Measurements from ENCODE around the gene EGLN2.
"Not testable (repeated sequence)": the region's sequence is repeated elsewhere in the genome, so short reads cannot be mapped to it uniquely, and the experiment has no call there.

Gene EGLN2

GRCh38 chr19:40798683-40799557, at the start of gene EGLN2:
Gene EGLN2 (plus strand): TSS chr19:40799191. CDS start chr19:40800573, 1,382 bp downstream.
- DNase-seq (ENCODE audit: low read depth in 3 of 3, low spot score in 1 of 3): peak; percentile 100

- peak; percentile 93 to 99 (median 99) for DNase-seq (ENCODE audit: low read depth in 3 of 3, low spot score in 1 of 3)
Observed at GRCh38 chr19:40750058-40750873, 48.7 kb upstream of the EGLN2 start, which contains the start of gene ACTMAP. Gene ACTMAP (minus strand): TSS chr19:40750477. CDS start chr19:40749803, 674 bp downstream.

- DNase-seq (ENCODE audit: low read depth in 3 of 3, low spot score in 1 of 3): peak; percentile 84 to 88 (median 85)
Observed at GRCh38 chr19:40750874-40751537, 48.0 kb upstream of the EGLN2 start, which contains the start of gene SNRPA. Gene SNRPA (plus strand): TSS chr19:40751203. CDS start chr19:40751409, 206 bp downstream.

- DNase-seq (ENCODE audit: low read depth in 3 of 3, low spot score in 1 of 3): no peak
Observed at GRCh38 chr19:40752257-40752781, 46.7 kb upstream of the EGLN2 start.

- DNase-seq (ENCODE audit: low read depth in 3 of 3, low spot score in 1 of 3): peak in 1 of 3 donors; percentile 37
Observed at GRCh38 chr19:40754611-40755247, 44.3 kb upstream of the EGLN2 start.

- DNase-seq (ENCODE audit: low read depth in 3 of 3, low spot score in 1 of 3): no peak
Observed at GRCh38 chr19:40755248-40755624, 43.8 kb upstream of the EGLN2 start.

- no peak for DNase-seq (ENCODE audit: low read depth in 3 of 3, low spot score in 1 of 3)
Observed at GRCh38 chr19:40755791-40756190, 43.2 kb upstream of the EGLN2 start.

- DNase-seq (ENCODE audit: low read depth in 3 of 3, low spot score in 1 of 3): no peak
Observed at GRCh38 chr19:40756502-40757110, 42.4 kb upstream of the EGLN2 start.

- no peak for DNase-seq (ENCODE audit: low read depth in 3 of 3, low spot score in 1 of 3)
Observed at GRCh38 chr19:40758491-40758890, 40.5 kb upstream of the EGLN2 start.

- DNase-seq (ENCODE audit: low read depth in 3 of 3, low spot score in 1 of 3): no peak
Observed at GRCh38 chr19:40759352-40759751, 39.6 kb upstream of the EGLN2 start.

GRCh38 chr19:40762754-40763470, 36.1 kb upstream of the EGLN2 start:
- no peak for DNase-seq (ENCODE audit: low read depth in 3 of 3, low spot score in 1 of 3)

GRCh38 chr19:40763526-40763925, 35.5 kb upstream of the EGLN2 start:
- DNase-seq (ENCODE audit: low read depth in 3 of 3, low spot score in 1 of 3): no peak

GRCh38 chr19:40763963-40764362, 35.0 kb upstream of the EGLN2 start:
- DNase-seq (ENCODE audit: low read depth in 3 of 3, low spot score in 1 of 3): no peak

- DNase-seq (ENCODE audit: low read depth in 3 of 3, low spot score in 1 of 3): not testable (repeated sequence)
Observed at GRCh38 chr19:40766385-40766784, 32.6 kb upstream of the EGLN2 start.

GRCh38 chr19:40768869-40769268, 30.1 kb upstream of the EGLN2 start:
- DNase-seq (ENCODE audit: low read depth in 3 of 3, low spot score in 1 of 3): no peak

GRCh38 chr19:40771101-40771862, 27.7 kb upstream of the EGLN2 start:
- DNase-seq (ENCODE audit: low read depth in 3 of 3, low spot score in 1 of 3): not testable (repeated sequence)

GRCh38 chr19:40774916-40775631, 23.9 kb upstream of the EGLN2 start, which contains the start of gene MIA:
Gene MIA (plus strand): TSS chr19:40775521. CDS start chr19:40775543, 22 bp downstream.
- no peak for DNase-seq (ENCODE audit: low read depth in 3 of 3, low spot score in 1 of 3)

- no peak for DNase-seq (ENCODE audit: low read depth in 3 of 3, low spot score in 1 of 3)
Observed at GRCh38 chr19:40775632-40776022, 23.4 kb upstream of the EGLN2 start.
